Karpas-422 (cell line): ENCODE results near the gene FAM107A. TPM values are rescaled to one million over a fixed set of nuclear protein-coding genes. Genes with fewer than 3 reads are reported as not detected.
A peak's percentile ranks its signal among the peaks of the same experiment; 100 is the strongest.

Experiments used
- DNase-seq: peaks from one replicate; pipeline ENCODE4 v3.0.0-alpha.2; 2015
- H2AFZ ChIP-seq: fragments of 200-600 bp; sonication (generic); 2 replicates; pipeline ENCODE4 v1.6.1; 2014; ENCODE audit warnings: antibody characterized with exemption, low read length, mixed read lengths
- H3K27ac ChIP-seq: fragments of 200-600 bp; sonication (generic); 2 replicates; pipeline ENCODE4 v1.5.1; 2014; ENCODE audit warnings: mild to moderate bottlenecking, low read length, moderate library complexity
- H3K27me3 ChIP-seq: fragments of 200-600 bp; sonication (generic); 2 replicates; pipeline ENCODE4 v1.6.1; 2014; ENCODE audit warnings: low read length, mixed read lengths
- H3K36me3 ChIP-seq: fragments of 200-600 bp; sonication (generic); 2 replicates; pipeline ENCODE4 v1.6.1; 2014; ENCODE audit warnings: low read length, mixed read lengths; ENCODE audit not compliant: insufficient read depth
- H3K4me1 ChIP-seq: fragments of 200-600 bp; sonication (generic); 2 replicates; pipeline ENCODE4 v1.6.1; 2014; ENCODE audit warnings: mild to moderate bottlenecking, low read length, mixed read lengths
- H3K4me2 ChIP-seq: fragments of 200-600 bp; sonication (generic); 2 replicates; pipeline ENCODE4 v1.6.1; 2014; ENCODE audit warnings: low read length, low read depth, mild to moderate bottlenecking; ENCODE audit not compliant: poor library complexity, severe bottlenecking
- H3K4me3 ChIP-seq: fragments of 200-600 bp; sonication (generic); 2 replicates; pipeline ENCODE4 v1.5.1; 2014; ENCODE audit warnings: mild to moderate bottlenecking, antibody characterized with exemption, low read length, mixed read lengths
- H3K79me2 ChIP-seq: fragments of 200-600 bp; sonication (generic); 2 replicates; pipeline ENCODE4 v1.6.1; 2014; ENCODE audit warnings: mild to moderate bottlenecking, low read length, mixed read lengths
- H3K9ac ChIP-seq: fragments of 200-600 bp; sonication (generic); 2 replicates; pipeline ENCODE4 v1.6.0; 2014; ENCODE audit warnings: low read length
- H3K9me2 ChIP-seq: fragments of 200-600 bp; sonication (generic), shearing (Covaris generic); replicated peaks from 2 replicates; pipeline ENCODE4 v1.6.0; 2014; ENCODE audit warnings: mild to moderate bottlenecking, low read length, moderate library complexity; ENCODE audit not compliant: insufficient read depth
- H3K9me3 ChIP-seq: fragments of 300-700, 200-600 bp; sonication (generic); 2 replicates; pipeline ENCODE4 v1.6.1; 2014; ENCODE audit warnings: low read length, mixed read lengths
- H4K20me1 ChIP-seq: fragments of 200-600 bp; sonication (generic); 2 replicates; pipeline ENCODE4 v1.6.1; 2014; ENCODE audit warnings: mild to moderate bottlenecking, antibody characterized with exemption, low read length, low read depth; ENCODE audit not compliant: insufficient read depth
- total RNA-seq: library from RNA; depleted of rRNA; stranded (reverse); fragments of >200 nt; shearing (Covaris generic); gene quantifications from 2 replicates; pipeline ENCODE4 v1.2.3, GENCODE V29; 2014; ENCODE audit warnings: low replicate concordance

FAM107A gene
- total RNA-seq, 1 experiment from 2014 or later = not detected

DNA sequence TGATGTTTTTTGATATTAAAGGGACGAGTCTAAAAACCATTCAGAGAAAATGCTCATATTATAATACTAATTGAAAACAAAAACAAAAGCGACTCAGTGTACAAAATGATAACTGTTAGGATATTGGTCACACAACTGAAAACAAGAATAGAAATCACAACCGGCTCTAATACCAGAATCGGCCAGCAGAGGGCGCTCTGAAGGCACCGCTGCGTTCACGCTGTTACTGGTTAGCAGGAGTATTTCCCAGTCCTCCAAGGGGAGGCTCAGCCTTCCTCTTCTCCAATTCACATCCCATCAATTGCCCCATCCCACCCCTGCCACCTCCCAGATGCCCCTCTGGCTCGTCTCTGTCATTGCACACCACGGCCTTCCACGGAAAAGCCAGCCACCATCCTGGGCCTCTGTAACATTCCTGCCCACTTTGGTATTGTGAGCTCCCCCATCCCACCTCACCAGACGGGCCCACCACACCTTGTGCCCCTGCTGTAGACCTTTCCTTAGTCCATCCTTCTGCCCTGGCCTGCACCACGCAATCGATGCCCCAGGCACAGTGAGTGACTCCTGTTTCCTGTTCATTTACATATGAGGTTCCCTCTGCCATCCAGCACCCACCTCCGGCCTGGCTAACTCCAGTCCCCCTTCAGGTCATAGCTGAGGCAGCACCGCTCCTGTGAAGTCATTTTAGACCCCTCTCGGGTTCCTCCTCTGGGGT, 8.5 kb downstream of the FAM107A start:
- no peaks in the 10 kb centered on the region for H3K79me2 ChIP-seq
- H3K4me1 ChIP-seq = peaks cover 6% of the 10 kb centered on the region
- H3K27me3 ChIP-seq = no peaks in the 10 kb centered on the region
- peak overlapping the region; percentile 70; the same call in 1 of the 2 replicates for H2AFZ ChIP-seq
- H3K9me2 ChIP-seq = no peaks in the 10 kb centered on the region
- DNase-seq = peak; percentile 86
- no peaks in the 10 kb centered on the region for H3K9me3 ChIP-seq
- H3K4me3 ChIP-seq = peak overlapping the region; percentile 37; the same call in 1 of the 2 replicates
- peak overlapping the region; percentile 40; the same call in 1 of the 2 replicates for H3K9ac ChIP-seq
- peak overlapping the region; percentile 57 for H3K4me2 ChIP-seq
- H3K36me3 ChIP-seq = no peaks in the 10 kb centered on the region
- H4K20me1 ChIP-seq = no peaks in the 10 kb centered on the region
- H3K27ac ChIP-seq = no peak overlapping the region

DNA sequence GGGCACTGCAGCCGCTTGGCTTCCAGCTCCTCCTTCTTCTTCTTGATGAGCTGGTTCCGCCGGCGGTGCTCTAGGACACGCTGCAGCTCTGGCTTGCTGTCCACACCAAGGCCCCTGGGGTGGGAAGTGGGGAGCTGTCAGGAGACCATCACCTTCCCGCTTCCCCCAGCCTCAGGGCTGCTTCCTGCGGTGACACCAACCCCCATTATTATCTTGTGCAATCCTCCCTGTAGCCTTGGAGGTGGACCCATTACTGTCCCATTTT, 10.0 kb downstream of the FAM107A start:
- no peak overlapping the region for H3K4me2 ChIP-seq
- no peaks in the 10 kb centered on the region for H3K27me3 ChIP-seq
- no peak overlapping the region for H2AFZ ChIP-seq
- H3K27ac ChIP-seq = no peak overlapping the region
- no peaks in the 10 kb centered on the region for H3K9me2 ChIP-seq
- DNase-seq = no peak
- H4K20me1 ChIP-seq = no peaks in the 10 kb centered on the region
- no peak overlapping the region for H3K4me3 ChIP-seq
- H3K36me3 ChIP-seq = no peaks in the 10 kb centered on the region
- peaks cover 6% of the 10 kb centered on the region for H3K4me1 ChIP-seq
- H3K9ac ChIP-seq = no peak overlapping the region
- no peaks in the 10 kb centered on the region for H3K9me3 ChIP-seq
- H3K79me2 ChIP-seq = no peaks in the 10 kb centered on the region

GRCh38 chr3:58566398-58567250, 10.6 kb downstream of the FAM107A start:
- no peaks in the 10 kb centered on the region for H3K9me3 ChIP-seq
- H4K20me1 ChIP-seq = no peaks in the 10 kb centered on the region
- H3K4me1 ChIP-seq = peaks cover 6% of the 10 kb centered on the region
- H3K27me3 ChIP-seq = no peaks in the 10 kb centered on the region
- H3K79me2 ChIP-seq = no peaks in the 10 kb centered on the region
- H2AFZ ChIP-seq = no peak overlapping the region
- H3K4me2 ChIP-seq = no peak overlapping the region
- no peaks in the 10 kb centered on the region for H3K36me3 ChIP-seq
- no peak overlapping the region for H3K9ac ChIP-seq
- no peak overlapping the region for H3K27ac ChIP-seq
- H3K9me2 ChIP-seq = no peaks in the 10 kb centered on the region
- DNase-seq = no peak
- no peak overlapping the region for H3K4me3 ChIP-seq

- Histone ChIP-seq H3K4me1 (peaks cover 6% of the 10 kb centered on the region), H3K36me3 (no peaks in the 10 kb centered on the region), H3K79me2 (no peaks in the 10 kb centered on the region), H3K4me2 (no peak overlapping the region), H3K9me2 (no peaks in the 10 kb centered on the region), H4K20me1 (no peaks in the 10 kb centered on the region), H3K4me3 (no peak overlapping the region), H3K9ac (no peak overlapping the region), H3K27ac (no peak overlapping the region), H3K27me3 (no peaks in the 10 kb centered on the region), H3K9me3 (no peaks in the 10 kb centered on the region), H2AFZ (no peak overlapping the region)
- no peak for DNase-seq
Measured at GRCh38 chr3:58565621-58566397, 11.4 kb downstream of the FAM107A start.

DNA sequence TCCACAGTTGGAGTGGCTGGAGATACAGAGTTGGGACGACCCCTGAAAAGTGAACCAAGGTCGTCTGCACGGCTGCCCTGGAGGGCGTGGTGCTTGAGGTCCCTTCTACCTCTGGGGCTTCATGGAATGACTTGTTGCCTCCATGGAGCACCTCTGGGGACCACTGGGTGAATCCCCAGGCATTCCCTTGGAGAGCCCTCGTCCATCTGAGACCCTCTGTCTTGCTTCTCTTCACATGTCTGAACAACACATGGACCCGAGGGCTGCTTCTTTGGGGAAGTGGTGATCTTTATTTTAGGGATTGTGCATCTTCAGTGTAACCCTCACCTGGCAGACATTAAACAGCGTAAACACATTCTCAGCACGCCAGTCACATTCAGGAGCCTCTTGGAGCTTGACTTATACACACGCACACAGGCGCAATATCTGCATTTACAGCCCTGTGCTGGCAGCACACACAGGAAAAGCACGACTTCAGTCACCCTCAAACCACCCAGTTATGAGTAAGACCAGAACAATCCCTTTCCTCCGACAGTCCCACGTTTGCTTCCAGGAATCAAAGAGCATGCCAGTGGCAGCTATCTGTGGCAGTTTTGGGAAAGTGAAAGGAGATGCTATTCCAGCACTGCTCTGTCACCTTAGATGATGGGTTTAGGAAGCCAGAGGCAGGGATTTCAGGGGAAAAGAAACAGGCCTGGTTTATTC, 12.6 kb downstream of the FAM107A start:
- H3K4me1 ChIP-seq = peaks cover 6% of the 10 kb centered on the region
- no peaks in the 10 kb centered on the region for H3K36me3 ChIP-seq
- no peak overlapping the region for H3K4me3 ChIP-seq
- no peaks in the 10 kb centered on the region for H3K79me2 ChIP-seq
- no peaks in the 10 kb centered on the region for H4K20me1 ChIP-seq
- no peak for DNase-seq
- H3K9me3 ChIP-seq = no peaks in the 10 kb centered on the region
- H3K27me3 ChIP-seq = no peaks in the 10 kb centered on the region
- H3K9ac ChIP-seq = no peak overlapping the region
- H3K9me2 ChIP-seq = no peaks in the 10 kb centered on the region
- H2AFZ ChIP-seq = no peak overlapping the region
- H3K27ac ChIP-seq = no peak overlapping the region
- no peak overlapping the region for H3K4me2 ChIP-seq

- Histone ChIP-seq H3K4me1 (peaks cover 5% of the 10 kb centered on the region), H3K9ac (no peak overlapping the region), H3K36me3 (no peaks in the 10 kb centered on the region), H3K4me2 (no peak overlapping the region), H3K9me3 (no peaks in the 10 kb centered on the region), H3K27ac (no peak overlapping the region), H3K9me2 (no peaks in the 10 kb centered on the region), H3K4me3 (no peak overlapping the region), H4K20me1 (no peaks in the 10 kb centered on the region), H2AFZ (no peak overlapping the region), H3K27me3 (no peaks in the 10 kb centered on the region), H3K79me2 (no peaks in the 10 kb centered on the region)
- no peak for DNase-seq
Measured at GRCh38 chr3:58564054-58564453, 13.1 kb downstream of the FAM107A start.

DNA sequence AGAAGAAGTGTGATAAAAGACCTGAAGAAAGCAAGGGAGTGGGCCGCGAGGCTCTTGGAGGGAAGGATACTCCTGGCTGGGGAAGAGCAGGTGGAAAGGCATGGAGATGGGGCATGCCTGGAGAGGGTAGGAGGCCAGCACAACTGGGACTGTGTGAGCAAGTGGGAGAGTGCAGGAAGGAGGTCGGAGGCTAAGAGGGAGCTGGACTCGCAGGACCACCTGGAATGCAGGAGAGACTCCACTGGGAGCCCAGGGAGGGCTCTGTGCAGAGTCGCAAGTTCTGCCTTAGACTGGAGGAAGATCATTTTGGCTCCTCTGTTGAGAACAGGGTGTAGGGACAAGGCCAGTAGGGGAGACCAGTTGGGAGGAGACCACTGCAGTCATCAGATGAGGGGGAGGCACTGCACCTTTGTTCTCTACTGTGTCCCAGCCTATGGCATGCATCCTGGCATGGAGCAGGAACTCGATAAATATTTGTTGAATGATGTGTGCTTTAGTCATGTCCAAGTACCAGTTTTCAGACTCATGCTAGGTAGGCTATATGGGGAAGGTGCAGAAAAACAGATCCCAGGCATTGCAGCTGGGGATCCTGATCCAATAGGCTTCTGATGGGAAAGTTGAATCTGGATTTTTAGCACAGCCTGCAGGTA, 13.7 kb downstream of the FAM107A start:
- Histone ChIP-seq H3K27me3 (no peaks in the 10 kb centered on the region), H3K36me3 (no peaks in the 10 kb centered on the region), H3K79me2 (no peaks in the 10 kb centered on the region), H2AFZ (no peak overlapping the region), H3K9ac (no peak overlapping the region), H4K20me1 (no peaks in the 10 kb centered on the region), H3K4me3 (no peak overlapping the region), H3K4me1 (no peaks in the 10 kb centered on the region), H3K9me3 (no peaks in the 10 kb centered on the region), H3K4me2 (no peak overlapping the region), H3K27ac (no peak overlapping the region), H3K9me2 (no peaks in the 10 kb centered on the region)
- DNase-seq = no peak
